SK-N-MC (cell line): ENCODE data around the gene POLG2.
"Not testable (repeated sequence)": the region's sequence is repeated elsewhere in the genome, so short reads cannot be mapped to it uniquely, and the experiment has no call there.

Source experiments
- DNase-seq: peaks from one replicate; pipeline ENCODE4 v3.0.0-alpha.2; 2011; ENCODE audit warnings: low read depth, low spot score
- H3K27ac ChIP-seq: fragments of 200-600 bp; sonication (generic); 2 replicates; pipeline ENCODE4 v1.5.1; 2016; ENCODE audit warnings: mixed run types
- H3K36me3 ChIP-seq: fragments of 200-600 bp; sonication (generic); 2 replicates; pipeline ENCODE4 v1.6.1; 2017; ENCODE audit warnings: antibody characterized with exemption, low read length, mixed read lengths; ENCODE audit not compliant: insufficient read depth
- H3K4me3 ChIP-seq: fragments of 200-600 bp; sonication (generic); 2 replicates; pipeline ENCODE4 v1.5.1; 2016
- H3K9ac ChIP-seq: fragments of 200-600 bp; sonication (generic); 2 replicates; pipeline ENCODE4 v1.8.0; 2017; ENCODE audit warnings: mixed run types, mixed read lengths; ENCODE audit not compliant: insufficient read length
- H3K9me3 ChIP-seq: fragments of 200-600 bp; sonication (generic); 2 replicates; pipeline ENCODE4 v1.6.1; 2017; ENCODE audit warnings: low read depth, mild to moderate bottlenecking, antibody characterized with exemption, low read length, moderate library complexity, mixed read lengths
- EZH2 ChIP-seq: fragments of 200-600 bp; sonication (generic); IDR thresholded peaks from one replicate; pipeline ENCODE4 v1.6.1; 2017; ENCODE audit warnings: antibody characterized with exemption
- FOXP2 ChIP-seq: optimal IDR thresholded peaks from 2 replicates; pipeline ENCODE3; 2011; ENCODE audit warnings: mild to moderate bottlenecking, moderate library complexity; ENCODE audit not compliant: insufficient read depth; ENCODE audit errors: extremely low read length, control extremely low read depth
- POLR2AphosphoS5 ChIP-seq: IDR thresholded peaks from 2 replicates; pipeline ENCODE4 v1.6.1; 2012; ENCODE audit warnings: mild to moderate bottlenecking, low read depth, low read length, borderline replicate concordance

Gene POLG2

GRCh38 chr17:64460955-64461354 is 35.9 kb downstream of the POLG2 start:
- H3K9ac ChIP-seq, result no peak overlapping the region
- no peak for DNase-seq
- H3K36me3 ChIP-seq, result no peaks in the 10 kb centered on the region
- no peak overlapping the region for H3K27ac ChIP-seq
- no peaks in the 10 kb centered on the region for H3K9me3 ChIP-seq
- H3K4me3 ChIP-seq, result no peak overlapping the region
- TF ChIP-seq FOXP2, result no peak
- TF ChIP-seq EZH2, result no peak
- TF ChIP-seq POLR2AphosphoS5, result no peak

GRCh38 chr17:64459818-64460217 is 37.0 kb downstream of the POLG2 start:
- H3K36me3 ChIP-seq, DNase-seq, H3K4me3 ChIP-seq, H3K9ac ChIP-seq, H3K27ac ChIP-seq, H3K9me3 ChIP-seq: not testable (repeated sequence)

- no peak overlapping the region for H3K9ac ChIP-seq
- TF ChIP-seq POLR2AphosphoS5, result no peak
- no peak for TF ChIP-seq FOXP2
- no peak for TF ChIP-seq EZH2
Measured at GRCh38 chr17:64459284-64459747, 37.5 kb downstream of the POLG2 start.

GRCh38 chr17:64458756-64459155 is 38.1 kb downstream of the POLG2 start:
- no peak overlapping the region for H3K27ac ChIP-seq
- no peaks in the 10 kb centered on the region for H3K9me3 ChIP-seq
- H3K9ac ChIP-seq, result no peak overlapping the region
- DNase-seq, result no peak
- no peak overlapping the region for H3K4me3 ChIP-seq
- no peak for TF ChIP-seq POLR2AphosphoS5
- no peak for TF ChIP-seq EZH2
- TF ChIP-seq FOXP2, result no peak
- no peaks in the 10 kb centered on the region for H3K36me3 ChIP-seq

More at GRCh38 chr17:64459284-64459747, 37.5 kb downstream of the POLG2 start:
- no peaks in the 10 kb centered on the region for H3K9me3 ChIP-seq
- no peaks in the 10 kb centered on the region for H3K36me3 ChIP-seq
- no peak for DNase-seq
- H3K27ac ChIP-seq, result no peak overlapping the region
- no peak overlapping the region for H3K4me3 ChIP-seq

- H3K36me3 ChIP-seq, result no peaks in the 10 kb centered on the region
Measured at GRCh38 chr17:64457156-64457555, 39.7 kb downstream of the POLG2 start.

GRCh38 chr17:64455993-64456885 is 40.6 kb downstream of the POLG2 start:
- H3K9ac ChIP-seq, result no peak overlapping the region
- H3K9me3 ChIP-seq, result no peaks in the 10 kb centered on the region
- no peak overlapping the region for H3K4me3 ChIP-seq
- no peaks in the 10 kb centered on the region for H3K36me3 ChIP-seq
- TF ChIP-seq POLR2AphosphoS5, result no peak
- no peak for TF ChIP-seq FOXP2
- TF ChIP-seq EZH2, result no peak
- H3K27ac ChIP-seq, result no peak overlapping the region
- DNase-seq, result no peak

More at GRCh38 chr17:64457156-64457555, 39.7 kb downstream of the POLG2 start:
- no peak overlapping the region for H3K9ac ChIP-seq
- no peak overlapping the region for H3K4me3 ChIP-seq
- H3K9me3 ChIP-seq, result no peaks in the 10 kb centered on the region
- no peak for TF ChIP-seq EZH2
- no peak for TF ChIP-seq POLR2AphosphoS5
- TF ChIP-seq FOXP2, result no peak
- DNase-seq, result no peak
- no peak overlapping the region for H3K27ac ChIP-seq

GRCh38 chr17:64449545-64449944 is 47.3 kb downstream of the POLG2 start:
- H3K36me3 ChIP-seq, result no peaks in the 10 kb centered on the region
- no peak overlapping the region for H3K27ac ChIP-seq
- no peak overlapping the region for H3K4me3 ChIP-seq
- DNase-seq, result no peak
- H3K9me3 ChIP-seq, result no peaks in the 10 kb centered on the region
- no peak for TF ChIP-seq FOXP2
- TF ChIP-seq EZH2, result no peak
- TF ChIP-seq POLR2AphosphoS5, result no peak
- H3K9ac ChIP-seq, result no peak overlapping the region

GRCh38 chr17:64448665-64449512 is 48.0 kb downstream of the POLG2 start, which contains the start of gene MILR1:
Gene MILR1, plus strand, starts transcription at chr17:64449115. Its CDS starts 54 bp downstream, at chr17:64449169.
- no peak within 1 kb of the TSS for H3K27ac ChIP-seq
- TF ChIP-seq POLR2AphosphoS5 (no peak), FOXP2 (no peak), EZH2 (no peak)
- H3K36me3 ChIP-seq, result no peaks in the 10 kb centered on the region
- H3K9ac ChIP-seq, result no peak within 1 kb of the TSS
- H3K4me3 ChIP-seq, result no peak within 1 kb of the TSS
- no peaks in the 10 kb centered on the region for H3K9me3 ChIP-seq
- no peak for DNase-seq
